Stimulated activated CD8-positive, alpha-beta memory T cell treated with anti-CD3 and anti-CD28 coated beads, Interleukin-4, amount 100 ng/mL, for 24 hours (primary cell): ENCODE results near the gene PTPRG.
A peak's percentile ranks its signal among the peaks of the same experiment; 100 is the strongest.

Source experiments
- DNase-seq: peaks from one replicate; pipeline ENCODE4 v3.0.0-alpha.2; 2020; ENCODE audit warnings: low read depth

PTPRG gene

GRCh38 chr3:61866153-61866542 lies 304.8 kb downstream of the PTPRG start:
- no peak for DNase-seq

- DNase-seq = no peak
Observed at GRCh38 chr3:61866961-61867461, 305.6 kb downstream of the PTPRG start.

- DNase-seq = no peak
Observed at GRCh38 chr3:61868499-61868898, 307.1 kb downstream of the PTPRG start.

- DNase-seq = no peak
Observed at GRCh38 chr3:61869371-61869770, 308.0 kb downstream of the PTPRG start.

GRCh38 chr3:61871644-61872043 lies 310.3 kb downstream of the PTPRG start:
- DNase-seq = no peak

- DNase-seq = no peak
Observed at GRCh38 chr3:61872077-61872706, 310.8 kb downstream of the PTPRG start.

GRCh38 chr3:61875046-61875844 lies 313.9 kb downstream of the PTPRG start:
- DNase-seq = no peak

GRCh38 chr3:61875976-61876671 lies 314.8 kb downstream of the PTPRG start:
- DNase-seq = no peak

- DNase-seq = no peak
Observed at GRCh38 chr3:61876797-61877196, 315.4 kb downstream of the PTPRG start.

GRCh38 chr3:61877359-61878138 lies 316.2 kb downstream of the PTPRG start:
- DNase-seq = no peak

GRCh38 chr3:61882253-61882652 lies 320.9 kb downstream of the PTPRG start:
- DNase-seq = no peak

- no peak for DNase-seq
Observed at GRCh38 chr3:61884794-61885193, 323.4 kb downstream of the PTPRG start.

- no peak for DNase-seq
Observed at GRCh38 chr3:61885414-61885813, 324.0 kb downstream of the PTPRG start.

- DNase-seq = no peak
Observed at GRCh38 chr3:61887206-61887605, 325.8 kb downstream of the PTPRG start.

- DNase-seq = no peak
Observed at GRCh38 chr3:61889259-61889658, 327.9 kb downstream of the PTPRG start.

- DNase-seq = no peak
Observed at GRCh38 chr3:61890167-61890566, 328.8 kb downstream of the PTPRG start.

GRCh38 chr3:61890586-61890985 lies 329.2 kb downstream of the PTPRG start:
- DNase-seq = no peak

GRCh38 chr3:61892891-61893290 lies 331.5 kb downstream of the PTPRG start:
- DNase-seq = no peak

- no peak for DNase-seq
Observed at GRCh38 chr3:61893840-61894566, 332.6 kb downstream of the PTPRG start.

- DNase-seq = peak; percentile 11
Observed at GRCh38 chr3:61894988-61895935, 333.9 kb downstream of the PTPRG start.
